Amniotic stem cell (primary cell): ENCODE results near the gene PXMP2.
"Not testable (repeated sequence)": the region's sequence is repeated elsewhere in the genome, so short reads cannot be mapped to it uniquely, and the experiment has no call there.

Experiments used
- DNase-seq: peaks from one replicate; lab custom pipeline; 2025; lab: John Stamatoyannopoulos, UW

Gene PXMP2

DNA sequence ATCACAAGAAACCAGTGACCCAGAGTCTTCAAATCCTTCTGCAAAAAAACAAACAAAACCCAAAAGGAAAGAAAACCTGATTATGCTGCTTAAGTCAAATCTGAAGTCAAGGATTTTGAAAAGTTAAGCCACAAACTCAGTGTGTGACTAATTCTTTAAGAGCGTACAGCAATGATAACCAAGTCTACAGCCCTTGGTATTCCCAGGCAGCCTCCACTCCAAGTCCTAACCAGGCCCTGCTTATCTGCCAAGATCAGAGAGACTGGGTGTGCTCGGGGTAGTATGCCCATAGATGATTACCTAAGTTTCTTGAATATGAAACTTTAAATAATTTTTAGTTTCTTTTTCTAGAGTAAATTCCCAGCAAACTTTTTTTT, 36.4 kb downstream of the PXMP2 start:
- DNase-seq = no peak

DNA sequence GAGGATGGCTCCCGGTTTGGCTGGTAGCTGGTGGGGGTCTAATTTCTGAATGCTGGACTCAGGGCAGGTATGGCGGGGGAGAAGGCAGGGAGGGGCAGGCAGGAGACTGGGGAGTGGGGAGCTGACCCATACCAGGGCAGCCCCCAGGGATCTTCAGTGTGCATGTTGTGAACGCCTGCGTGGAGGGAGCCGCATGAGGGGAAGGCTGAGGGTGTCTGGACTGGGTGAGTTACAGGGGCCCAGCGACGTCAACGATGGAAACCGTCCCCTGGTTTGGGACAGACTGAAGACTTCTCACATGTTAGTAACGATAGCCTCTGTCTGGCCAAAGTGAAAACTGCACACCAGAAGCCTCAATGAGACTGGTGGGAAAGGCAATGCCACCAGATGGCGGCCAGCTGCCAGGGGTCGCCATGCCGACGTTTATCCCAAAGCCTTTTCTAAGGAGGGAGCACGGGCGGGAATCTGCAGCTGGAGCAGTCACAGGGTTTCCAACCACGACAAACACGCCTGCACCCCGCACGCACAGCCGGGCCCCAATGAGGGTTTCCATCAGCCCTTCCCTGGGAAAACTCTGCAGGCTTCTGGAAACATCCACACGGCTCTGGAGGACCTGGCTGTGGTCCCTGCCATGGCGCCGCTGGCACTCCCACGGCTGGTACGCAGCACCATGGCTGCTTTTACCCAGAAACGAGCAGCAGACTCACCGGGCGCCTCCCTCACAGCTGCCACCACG, 37.3 kb downstream of the PXMP2 start:
- no peak for DNase-seq

DNA sequence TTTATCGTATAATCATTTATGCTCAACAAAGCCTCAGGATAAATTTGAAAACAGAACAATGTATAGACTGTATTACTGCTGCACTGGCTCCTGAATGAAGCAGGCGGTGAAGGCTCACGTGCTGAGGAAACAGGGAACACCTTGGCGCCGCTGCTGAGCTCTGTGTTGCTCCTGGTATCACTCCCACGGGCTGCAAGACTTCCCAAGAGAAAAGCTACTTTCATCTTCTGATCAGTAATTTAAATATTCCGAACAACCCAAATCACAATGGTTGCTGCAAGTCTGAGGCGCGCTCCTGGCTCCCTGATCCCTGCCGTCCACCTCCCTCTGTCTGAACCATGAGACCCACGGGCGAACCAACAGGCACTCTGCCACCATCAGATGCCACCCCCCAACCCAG, 39.0 kb downstream of the PXMP2 start:
- DNase-seq = no peak

DNA sequence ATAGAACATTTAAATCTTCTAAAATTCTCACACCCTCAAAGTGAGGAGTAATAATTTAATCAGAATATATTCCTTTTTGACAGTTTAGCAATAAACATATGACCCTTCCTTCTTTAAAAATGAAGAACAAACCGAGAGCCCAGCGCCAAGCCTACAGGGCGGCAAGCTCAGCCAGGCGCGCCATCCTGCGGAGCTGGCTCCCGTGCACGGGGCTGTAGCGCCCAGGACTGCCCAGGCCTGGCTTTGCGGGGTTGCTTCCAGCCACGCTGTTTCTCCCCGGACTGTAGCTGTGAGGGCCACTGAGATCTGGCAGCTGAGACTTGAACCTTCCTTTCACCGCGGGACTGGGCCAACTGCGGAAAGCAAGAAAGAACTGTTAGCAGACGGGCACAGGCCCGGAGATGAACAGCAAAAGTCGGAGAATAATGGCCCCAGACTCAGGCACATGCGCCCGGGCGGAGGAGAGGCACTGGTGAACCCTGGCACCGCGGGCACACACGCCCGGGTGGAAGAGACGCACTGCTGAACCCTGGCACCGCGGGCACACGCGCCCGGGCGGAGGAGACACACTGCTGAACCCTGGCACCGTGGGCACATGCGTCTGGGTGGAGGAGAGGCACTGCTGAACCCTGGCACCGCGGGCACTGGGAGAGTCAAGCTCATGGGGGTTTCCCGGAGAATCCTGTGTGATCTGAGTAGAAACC, 39.9 kb downstream of the PXMP2 start:
- no peak for DNase-seq

DNA sequence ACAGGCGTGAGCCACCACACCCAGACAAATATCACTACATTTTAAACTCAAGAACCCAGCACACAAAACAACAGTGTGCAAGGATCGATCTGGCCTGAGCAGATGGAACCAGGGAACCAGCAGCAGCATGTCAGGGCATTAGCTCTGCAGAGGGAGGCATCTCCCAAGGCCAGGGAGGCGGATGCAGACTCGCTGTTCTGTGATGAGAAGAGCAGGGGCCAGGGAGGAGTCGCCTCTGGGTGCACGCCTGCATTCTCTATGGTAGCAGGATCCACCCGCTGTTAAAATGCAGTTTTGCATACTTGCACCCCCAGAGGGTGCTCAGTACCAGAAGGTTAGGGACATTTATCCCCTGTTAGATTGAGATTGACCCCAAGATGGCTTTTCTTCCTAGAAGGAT, 41.1 kb downstream of the PXMP2 start:
- DNase-seq = no peak

DNA sequence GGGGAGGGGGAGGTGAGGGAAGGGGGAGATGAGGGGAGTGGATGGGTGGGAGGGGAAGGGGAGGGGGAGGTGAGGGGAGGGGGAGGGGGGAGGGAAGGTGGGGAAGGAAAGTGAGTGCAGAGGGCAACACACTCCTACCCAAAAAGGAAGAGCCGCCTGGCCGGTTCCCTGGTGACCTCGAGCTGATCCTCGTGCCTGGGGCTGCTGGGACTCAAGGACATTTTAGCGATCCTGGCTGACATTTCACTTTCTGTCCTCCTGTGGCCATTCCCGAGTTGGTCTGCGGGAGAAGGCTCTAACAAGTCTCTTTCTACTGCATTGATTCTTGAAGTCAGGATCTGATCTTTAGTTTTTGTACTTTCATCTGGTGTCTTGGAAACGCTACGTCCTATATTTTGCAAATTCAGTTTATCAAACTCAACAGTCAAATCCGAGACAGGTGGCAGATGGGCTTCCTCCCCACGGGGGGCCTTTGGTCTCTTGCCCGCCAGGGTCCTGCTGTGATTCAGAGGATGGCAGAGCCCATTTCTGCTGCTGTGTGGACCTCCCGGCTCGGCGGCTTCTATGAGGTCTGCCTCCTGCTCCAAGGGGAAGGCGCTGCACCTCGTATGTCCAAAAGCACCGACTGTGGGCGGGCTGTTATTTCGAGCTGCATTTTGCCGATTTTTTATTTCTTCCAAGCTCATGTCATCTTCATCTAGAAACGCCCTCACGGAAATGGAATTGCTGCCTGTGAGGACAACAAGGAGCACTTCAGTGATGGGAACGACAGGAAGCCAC, 42.3 kb downstream of the PXMP2 start:
- no peak for DNase-seq

DNA sequence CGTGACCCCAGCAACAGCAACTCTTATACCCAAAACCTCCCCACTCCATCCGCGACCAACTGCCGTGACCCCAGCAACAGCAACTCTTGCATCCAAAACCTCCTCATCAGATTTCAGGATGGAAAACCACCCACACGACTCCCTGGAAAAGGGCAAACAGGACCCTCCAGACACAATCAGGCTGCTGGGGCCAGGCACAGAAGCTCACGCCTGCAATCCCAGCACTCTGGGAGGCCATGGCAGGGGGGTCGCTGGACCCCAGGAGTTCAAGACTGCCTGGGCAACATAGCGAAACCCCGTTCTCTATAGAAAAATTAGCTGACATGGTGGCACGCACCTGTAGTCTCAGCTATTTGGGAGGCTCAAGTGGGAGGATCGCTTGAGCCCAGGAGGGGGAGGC, 43.0 kb downstream of the PXMP2 start:
- DNase-seq = no peak

DNA sequence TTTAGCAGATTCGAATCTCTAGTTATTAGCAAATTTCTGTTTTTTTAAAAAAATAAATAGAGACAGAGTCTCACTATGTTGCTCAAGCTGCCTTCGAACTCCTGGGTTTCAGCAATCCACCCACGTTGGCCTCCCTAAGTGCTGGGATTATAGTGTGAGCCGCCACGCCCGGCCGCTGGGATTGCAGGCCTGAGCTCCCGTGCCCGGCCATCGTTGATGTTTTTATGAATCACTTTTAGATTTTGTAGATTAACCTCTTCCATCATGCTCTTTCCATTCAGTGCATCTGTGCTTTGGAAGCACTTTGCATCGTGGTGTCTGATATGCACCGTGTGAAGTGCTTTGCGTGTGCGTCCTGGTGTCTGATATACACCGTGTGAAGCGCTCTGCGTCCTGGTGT, 44.2 kb downstream of the PXMP2 start:
- no peak for DNase-seq

DNA sequence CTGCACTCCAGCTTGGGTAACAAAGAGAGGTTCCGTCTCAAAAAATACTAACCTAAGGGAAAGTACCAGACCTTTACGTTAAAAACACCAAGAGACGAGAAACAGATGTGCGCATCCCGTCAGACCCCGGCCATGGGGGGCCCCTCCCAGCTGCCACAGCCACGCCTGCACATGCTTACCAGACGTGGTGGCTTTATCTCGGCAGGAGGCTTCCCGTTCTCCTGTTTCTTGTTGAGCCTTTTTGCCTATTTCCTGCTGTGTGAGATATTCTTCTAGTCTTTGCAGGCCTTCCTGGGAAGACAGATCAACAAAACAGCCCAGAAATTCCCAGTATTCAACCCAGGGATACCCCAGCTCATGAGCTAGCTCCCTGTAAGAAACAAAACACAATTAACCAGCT, 46.8 kb downstream of the PXMP2 start:
- no peak for DNase-seq

DNA sequence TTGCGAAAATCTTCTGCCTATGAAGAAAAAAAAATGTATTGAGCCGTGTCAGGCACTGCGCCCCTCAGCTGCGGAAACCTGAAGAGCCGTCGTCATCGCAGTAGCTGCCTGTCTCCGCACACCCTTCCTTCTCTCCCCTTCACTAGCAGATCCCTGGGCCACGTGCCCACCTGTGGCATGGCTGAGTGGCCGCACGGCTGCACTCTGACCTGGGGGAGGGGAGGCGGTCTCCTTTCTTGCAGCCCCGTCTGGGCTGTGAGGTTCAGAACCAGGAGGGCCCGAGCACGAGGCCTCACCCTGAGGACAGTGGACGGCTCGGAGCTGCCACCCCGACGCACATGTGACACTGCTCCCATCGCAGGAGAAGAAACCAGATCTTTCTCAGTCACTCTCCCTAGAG, 48.1 kb downstream of the PXMP2 start:
- no peak for DNase-seq

DNA sequence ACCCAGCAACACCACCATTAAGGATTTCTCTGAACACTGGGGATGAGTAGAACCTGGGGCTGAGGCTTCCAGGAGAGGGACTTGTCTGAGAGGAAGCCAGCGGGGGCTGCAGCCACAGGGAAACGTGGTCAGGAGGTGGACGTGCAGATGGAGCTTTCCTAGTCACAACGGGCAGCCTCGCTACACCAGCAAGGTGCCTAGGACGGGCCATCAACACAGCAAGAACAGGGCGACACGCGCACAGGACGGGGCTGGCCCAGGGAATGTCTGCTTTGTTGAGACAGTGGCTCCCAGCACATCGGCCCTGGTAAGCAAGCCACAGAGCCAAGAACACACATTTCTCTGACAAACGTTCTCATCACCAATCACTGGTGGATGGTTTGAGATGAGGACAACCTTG, 49.0 kb downstream of the PXMP2 start:
- no peak for DNase-seq

DNA sequence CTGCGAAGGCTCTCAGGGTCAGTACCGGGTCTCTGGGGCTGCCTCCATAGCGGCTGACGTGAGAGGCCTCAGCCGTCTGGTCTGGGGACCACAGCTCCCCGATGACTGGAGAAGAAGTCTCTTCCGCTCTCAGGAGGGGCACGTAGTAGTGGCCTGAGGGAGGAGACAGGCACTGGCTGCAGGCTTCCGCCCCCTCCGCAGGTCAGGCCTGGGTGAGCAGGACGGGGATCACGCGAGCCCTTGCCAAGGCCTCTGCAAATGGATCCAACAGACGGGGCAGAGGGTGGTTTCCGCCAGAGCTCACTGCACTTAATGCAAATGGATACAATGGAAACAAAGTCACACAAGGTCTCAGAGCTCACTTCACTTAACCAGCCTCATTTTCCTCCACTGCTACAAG, 49.5 kb downstream of the PXMP2 start:
- no peak for DNase-seq

DNA sequence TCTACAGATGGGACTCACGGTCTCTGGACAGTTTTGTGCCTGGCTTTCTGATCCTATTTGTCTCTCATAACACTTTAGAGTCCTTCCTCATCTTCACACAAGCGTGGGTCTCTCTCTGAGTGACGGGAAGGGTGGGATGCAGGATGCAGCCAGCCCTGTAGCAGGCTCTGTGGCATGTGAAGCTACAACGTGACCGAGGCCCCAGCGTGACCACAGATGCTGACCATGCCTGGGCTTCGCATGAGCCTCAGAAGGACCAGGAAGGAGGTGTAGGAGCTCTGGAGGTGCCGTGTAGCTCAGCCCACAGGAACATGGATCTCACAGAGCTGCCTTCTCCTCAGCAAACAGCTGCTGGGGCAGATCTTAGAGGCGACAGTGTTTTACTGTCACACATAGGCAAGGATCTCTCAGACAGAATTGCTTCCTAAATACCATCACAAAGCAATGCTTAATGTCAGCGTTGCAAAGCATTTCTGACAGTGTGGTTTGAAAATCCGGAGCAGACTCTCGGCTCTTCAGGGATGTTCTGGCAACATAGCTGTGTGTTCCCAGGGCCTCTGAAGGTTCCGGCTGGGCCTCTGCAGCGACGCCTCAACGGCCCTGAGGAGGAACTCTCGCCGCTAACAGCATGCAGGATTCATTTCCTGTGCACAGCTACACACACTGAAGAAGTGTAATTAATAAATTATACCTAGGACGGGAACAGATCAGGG, 52.4 kb downstream of the PXMP2 start:
- DNase-seq = no peak

DNA sequence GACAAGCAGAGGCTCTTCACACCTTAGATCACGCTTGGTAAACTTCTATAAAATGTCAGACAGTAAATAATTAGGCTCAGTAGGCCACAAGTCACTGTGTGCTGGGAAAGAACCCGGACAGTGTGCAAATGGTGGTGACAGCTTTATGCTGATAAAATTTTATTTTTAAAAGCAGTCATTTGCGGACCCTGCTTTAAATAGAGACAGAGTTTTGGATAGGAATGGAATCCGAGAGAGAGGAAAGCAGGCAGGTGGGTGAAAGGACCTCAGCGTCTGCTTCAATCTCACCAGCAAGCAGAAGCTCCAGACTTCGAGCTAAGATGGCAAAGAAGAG, 52.9 kb downstream of the PXMP2 start:
- no peak for DNase-seq

DNA sequence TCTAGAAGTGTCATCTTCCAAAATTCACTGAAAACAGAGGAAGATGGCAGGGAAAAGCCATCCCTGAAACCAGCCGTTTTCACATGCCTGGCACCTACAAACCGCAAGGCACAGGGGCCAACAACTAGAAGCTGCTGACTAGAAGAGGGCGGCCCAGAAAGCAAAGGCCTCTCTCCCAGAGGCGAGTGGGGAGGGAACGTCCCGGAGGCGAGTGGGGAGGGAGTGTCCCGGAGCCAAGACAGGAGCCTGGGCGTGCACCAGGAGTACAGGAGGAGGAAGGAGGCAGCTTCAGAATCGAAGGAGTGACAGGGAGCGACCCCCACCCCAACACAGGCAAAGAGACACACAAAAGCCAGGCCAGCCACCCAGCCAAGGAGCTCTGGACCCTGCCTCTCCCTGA, 53.3 kb downstream of the PXMP2 start:
- no peak for DNase-seq

DNA sequence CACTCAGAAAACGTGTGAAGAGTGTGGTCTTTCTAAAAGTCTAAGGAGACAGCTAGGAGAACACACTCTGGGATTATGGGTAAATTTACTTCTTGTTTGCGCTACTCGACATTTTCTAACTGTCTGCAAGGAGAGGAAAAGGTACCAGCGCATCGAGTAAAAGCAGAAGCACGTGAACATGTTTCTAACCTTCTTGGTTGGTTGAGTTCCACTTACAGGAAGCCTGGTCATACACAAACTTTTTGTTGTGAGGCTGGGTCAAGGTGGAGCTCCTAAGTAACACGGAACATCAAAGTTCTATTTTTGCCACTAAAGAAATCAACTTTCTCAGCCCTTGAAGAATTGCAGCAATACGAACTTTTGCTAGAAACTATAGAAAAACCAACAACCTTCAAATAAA, 54.2 kb downstream of the PXMP2 start:
- no peak for DNase-seq

DNA sequence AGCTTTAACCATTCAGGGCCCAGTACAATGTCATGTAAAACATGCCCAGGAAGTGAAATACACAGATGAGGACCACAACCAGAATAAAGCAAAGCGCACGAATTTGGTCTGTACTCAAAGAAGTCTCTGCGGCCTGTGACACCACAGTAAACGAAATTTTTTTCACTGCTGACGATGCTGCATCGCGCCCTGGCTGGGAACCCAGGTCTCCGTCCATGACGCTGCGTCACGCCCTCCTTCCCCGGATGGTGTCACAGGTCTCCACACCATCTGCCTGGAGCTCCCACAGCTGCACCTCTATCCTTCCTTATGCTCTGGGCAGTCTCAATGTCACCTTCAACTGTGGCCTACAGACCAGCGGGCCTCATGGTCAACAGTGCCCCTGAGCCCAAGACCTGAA, 56.4 kb downstream of the PXMP2 start:
- DNase-seq = no peak

DNA sequence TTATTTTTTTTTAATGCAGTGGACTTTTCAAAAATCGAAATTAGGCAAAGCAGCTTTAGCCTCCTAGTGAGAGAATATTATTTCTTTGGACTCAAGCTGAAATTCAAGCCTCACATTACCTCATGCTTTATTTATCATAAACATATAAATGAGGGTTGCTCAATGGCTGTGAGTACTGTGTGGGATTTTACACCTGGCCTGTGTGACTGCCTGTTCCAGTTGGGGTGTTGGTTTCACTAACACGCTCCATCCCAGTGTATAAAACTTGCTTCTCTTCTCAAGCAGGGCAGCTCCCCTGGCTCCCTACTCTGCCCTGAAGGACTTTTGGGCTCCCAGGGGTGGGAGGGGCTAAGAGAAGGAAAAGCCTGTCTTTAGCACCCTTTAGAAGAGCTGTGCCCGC, 59.2 kb downstream of the PXMP2 start:
- no peak for DNase-seq

DNA sequence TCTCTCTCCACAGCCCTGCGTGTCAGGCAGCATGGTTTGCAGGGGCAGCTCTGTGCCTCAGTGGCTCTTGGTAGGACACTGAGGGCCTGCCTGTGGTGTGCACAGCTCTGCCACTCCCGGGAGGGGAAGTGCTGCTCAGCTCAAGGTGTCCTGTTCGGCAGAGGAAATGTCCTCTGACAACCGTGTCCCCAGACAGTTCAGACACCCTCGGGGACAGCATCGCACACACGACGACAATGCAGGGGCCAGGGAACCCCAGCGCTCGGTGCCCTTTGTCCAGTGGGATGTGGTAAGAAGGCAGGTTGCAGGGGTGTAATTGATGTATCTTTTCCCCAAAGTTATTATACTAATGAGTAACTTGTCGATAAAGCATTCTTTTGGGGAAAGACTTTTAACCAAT, 60.0 kb downstream of the PXMP2 start:
- DNase-seq = no peak

DNA sequence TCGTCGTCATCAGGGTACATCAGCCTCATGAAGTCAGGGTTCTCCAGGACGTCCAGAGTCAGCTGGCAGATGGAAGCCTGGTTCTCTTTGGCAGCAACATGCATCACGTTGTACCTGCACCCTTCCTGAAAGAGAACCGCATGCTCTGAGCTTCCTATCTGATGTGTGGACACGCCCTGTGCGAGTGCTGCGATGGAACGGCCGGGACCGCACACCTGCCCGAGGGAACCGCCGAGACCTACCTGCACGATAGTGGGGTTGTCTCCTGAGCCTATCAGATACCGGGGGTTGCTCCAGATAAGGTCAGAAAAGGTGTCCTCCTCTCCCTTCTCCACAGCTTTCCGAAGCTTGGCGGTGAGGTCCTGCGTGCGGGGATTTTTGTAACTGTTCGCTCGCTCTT, 60.5 kb downstream of the PXMP2 start:
- no peak for DNase-seq

DNA sequence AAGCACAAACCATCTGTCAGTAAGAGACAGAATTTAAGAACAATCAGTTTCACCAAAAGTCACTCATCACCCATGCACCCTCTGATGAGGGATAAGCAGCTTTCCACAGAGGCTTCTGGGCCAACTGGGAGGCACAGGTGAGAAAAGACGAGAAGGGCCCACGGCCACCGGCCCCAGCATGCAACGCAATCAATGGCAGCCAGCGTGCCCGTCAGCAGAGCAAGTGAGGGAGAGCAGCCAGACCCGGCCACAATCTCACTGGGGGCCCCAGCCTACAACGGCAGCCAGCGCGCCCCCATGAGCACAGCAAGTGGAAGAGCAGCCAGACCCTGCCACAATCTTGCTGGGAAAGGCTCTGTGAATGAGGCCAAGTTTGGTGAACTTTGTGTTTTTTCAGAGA, 60.9 kb downstream of the PXMP2 start:
- no peak for DNase-seq

DNA sequence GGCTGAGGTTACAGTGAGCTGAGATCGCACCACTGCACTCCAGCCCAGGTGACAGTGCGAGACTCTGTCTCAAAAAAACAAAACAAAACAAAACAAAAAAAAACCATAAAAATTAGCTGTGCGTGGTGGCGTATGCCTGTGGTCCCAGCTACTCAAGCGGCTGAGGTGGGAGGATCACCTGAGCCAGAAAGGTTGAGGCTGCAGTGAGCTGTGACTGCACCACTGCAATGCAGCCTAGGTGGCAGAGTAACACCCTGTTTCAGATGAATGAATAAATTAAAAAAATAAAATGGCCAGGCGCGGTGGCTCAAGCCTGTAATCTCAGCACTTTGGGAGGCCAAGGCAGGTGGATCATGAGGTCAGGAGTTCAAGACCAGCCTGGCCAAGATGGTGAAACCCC, 66.3 kb downstream of the PXMP2 start:
- not testable (repeated sequence) for DNase-seq
